HepG2 (cell line): ENCODE measurements around the gene SLAMF8. TPM values are rescaled to one million over a fixed set of nuclear protein-coding genes. Genes with fewer than 3 reads are reported as not detected.

Experiments
- ATAC-seq: fragments of 200-7000 bp; cut with Tn5 transposase; 3 replicates; pipeline ENCODE4 v1.9.1; 2020; ENCODE audit warnings: mild to moderate bottlenecking, moderate library complexity
- BruUV-seq: library from RNA; stranded (reverse); fragments of 400-500 nt; replicated peaks from 2 replicates; lab custom pipeline; 2021; lab: Mats Ljungman, UMichigan
- CTCF ChIA-PET: fragments of 300-600 bp; formaldehyde crosslinking; extraction: SDS; loops from one replicate; lab custom pipeline; 2021; ENCODE audit warnings: low total read pairs, inconsistent platforms, low intra/inter-chr PET ratio; lab: Yijun Ruan, JAX
- POLR2A ChIA-PET: fragments of 350-600 bp; sonication (Branson Sonifier 250); formaldehyde crosslinking; loops from one replicate; lab custom pipeline; 2020; ENCODE audit warnings: antibody characterized with exemption, inconsistent platforms; lab: Yijun Ruan, JAX
- DNase-seq: peaks from one replicate; pipeline ENCODE4 v3.0.0-alpha.2; 2015; ENCODE audit warnings: low spot score
- FAIRE-seq: peaks from 3 replicates; lab custom pipeline; 2011; peaks lifted over from hg19 to GRCh38; lab: Jason Lieb, UNC
- H2AFZ ChIP-seq: one replicate; pipeline ENCODE4 v1.6.1; 2011; ENCODE audit warnings: low read length, inconsistent platforms
- H3K27ac ChIP-seq: fragments of 300-600 bp; 3 replicates; pipeline ENCODE4 v1.8.0; 2011; ENCODE audit warnings: mixed run types, mild to moderate bottlenecking, mixed read lengths, low read length, inconsistent platforms; ENCODE audit not compliant: insufficient read depth; ENCODE audit errors: extremely low read length
- H3K27me3 ChIP-seq, 2 experiments: fragments of 200-600 bp in 1 of 2; 2 replicates in 1 of 2; 3 replicates in 1 of 2; pipeline versions ENCODE4 v1.6.0 to v1.8.0; 2011; ENCODE audit warnings: low read length in 2 of 2, mild to moderate bottlenecking in 2 of 2, moderate library complexity in 2 of 2, inconsistent platforms in 1 of 2; ENCODE audit not compliant: insufficient read depth in 2 of 2, control insufficient read depth in 1 of 2
- H3K36me3 ChIP-seq, 2 experiments: fragments of 200-600 bp in 1 of 2; replicated peaks in 1 of 2; 2 replicates in 1 of 2; 3 replicates in 1 of 2; pipeline versions ENCODE4 v1.5.1 to v1.8.0; 2011; ENCODE audit warnings: low read length in 2 of 2, inconsistent platforms in 1 of 2; ENCODE audit not compliant: insufficient read depth in 2 of 2, control insufficient read depth in 1 of 2
- H3K4me1 ChIP-seq: 2 replicates; pipeline ENCODE4 v1.5.1; 2012; ENCODE audit warnings: low read length, inconsistent platforms; ENCODE audit not compliant: insufficient read depth
- H3K4me2 ChIP-seq: 2 replicates; pipeline ENCODE4 v1.6.0; 2011; ENCODE audit warnings: low read depth, low read length, inconsistent platforms
- H3K4me3 ChIP-seq, 3 experiments: fragments of 200-600 bp in 1 of 3; sonication (generic), shearing (Covaris generic) in 1 of 3; replicated peaks in 1 of 3; 2 replicates each; pipeline ENCODE4 v1.5.1; 2011 to 2016; ENCODE audit warnings: low read length in 3 of 3, inconsistent platforms in 2 of 3, low read depth in 2 of 3, mild to moderate bottlenecking in 2 of 3, control low read depth in 1 of 3, mixed read lengths in 1 of 3; ENCODE audit not compliant: insufficient read depth in 1 of 3
- H3K79me2 ChIP-seq: one replicate; pipeline ENCODE4 v1.6.1; 2011; ENCODE audit warnings: low read length, inconsistent platforms; ENCODE audit not compliant: insufficient read depth
- H3K9ac ChIP-seq: 2 replicates; pipeline ENCODE4 v1.6.0; 2011; ENCODE audit warnings: mild to moderate bottlenecking, low read depth, low read length, inconsistent platforms; ENCODE audit not compliant: insufficient read depth
- H3K9me3 ChIP-seq: 2 replicates; pipeline ENCODE4 v1.5.1; 2012; ENCODE audit warnings: mild to moderate bottlenecking, low read length
- H4K20me1 ChIP-seq: 2 replicates; pipeline ENCODE4 v1.6.0; 2011; ENCODE audit warnings: inconsistent platforms, mild to moderate bottlenecking, low read length, moderate library complexity; ENCODE audit not compliant: insufficient read depth
- CCAR2 ChIP-seq: fragments of 200-400 bp; formaldehyde crosslinking; optimal IDR thresholded peaks from 2 replicates; pipeline ENCODE3; 2018; ENCODE audit warnings: low read depth, mild to moderate bottlenecking, low read length, moderate library complexity
- JDP2 ChIP-seq: sonication (generic); formaldehyde crosslinking; IDR thresholded peaks from 2 replicates; pipeline ENCODE4 v1.8.1; 2022; ENCODE audit warnings: missing genetic modification reagents, borderline replicate concordance
- KAT7 ChIP-seq: IDR thresholded peaks from 2 replicates; pipeline ENCODE4 v1.6.1; 2018; ENCODE audit warnings: borderline replicate concordance, missing compliant biosample characterization
- SAFB2 ChIP-seq: sonication (generic); formaldehyde crosslinking; IDR thresholded peaks from 2 replicates; pipeline ENCODE4 v1.5.1; 2020; ENCODE audit warnings: missing genetic modification reagents, low read depth, mild to moderate bottlenecking, borderline replicate concordance
- ZFP36L2 ChIP-seq: sonication (generic); formaldehyde crosslinking; IDR thresholded peaks from 2 replicates; pipeline ENCODE4 v1.4.0; 2020; ENCODE audit warnings: missing genetic modification reagents
- ZNF225 ChIP-seq: sonication (generic); formaldehyde crosslinking; IDR thresholded peaks from 2 replicates; pipeline ENCODE4 v1.4.0; 2020; ENCODE audit warnings: mild to moderate bottlenecking, missing genetic modification reagents
- ZNF614 ChIP-seq: IDR thresholded peaks from 2 replicates; pipeline ENCODE4 v1.6.1; 2018; ENCODE audit warnings: missing biosample characterization, missing genetic modification reagents, inconsistent platforms, borderline replicate concordance
- WGBS: methylation state at CpG from one replicate; pipeline ENCODE4 v1.1.6; 2017; ENCODE audit warnings: low lambda C conversion rate; 5-methylcytosine and 5-hydroxymethylcytosine counted together
- in situ Hi-C: cut with HindIII; loops from 2 replicates; pipeline ENCODE4 v1.10.0; 2017; ENCODE audit warnings: low pct_unique_long_range_greater_than_20kb; ENCODE audit not compliant: extremely low pct_ligation_motif_present
- intact Hi-C: fragments of 100-400 bp; cut with micrococcal nuclease; formaldehyde crosslinking; loops from one replicate; pipeline ENCODE4 v1.10.0; 2022; ENCODE audit not compliant: unreplicated experiment
- polyA plus RNA-seq, 8 experiments: library from polyadenylated mRNA; depleted of rRNA in 3 of 8; stranded (reverse) in 7 of 8; unstranded in 1 of 8; fragments of >200 nt; fragmentation: Illumina TruSeq in 4 of 8; extraction: Trizol in 4 of 8; gene quantifications; 2 replicates each; pipeline versions ENCODE4 v1.2.1 to v1.2.3, GENCODE V29; 2011 to 2016; ENCODE audit warnings: low read depth in 4 of 8, missing spikeins in 1 of 8, mixed read lengths in 1 of 8; ENCODE audit not compliant: insufficient read depth in 1 of 8
- total RNA-seq, 5 experiments: library from RNA; depleted of rRNA; stranded (reverse); fragments of >200 nt; fragmentation: Illumina TruSeq; extraction: Trizol; gene quantifications; 2 replicates each; pipeline ENCODE4 v1.2.3, GENCODE V29; 2016; ENCODE audit warnings: low read depth in 1 of 5
- TF ChIP-seq, protein P1 (sequence below): sonication (generic); formaldehyde crosslinking; IDR thresholded peaks from one replicate; pipeline ENCODE4 v1.5.1; 2020; ENCODE audit warnings: mild to moderate bottlenecking, missing genetic modification reagents; ENCODE audit errors: not compliant biosample characterization
- TF ChIP-seq, protein P2 (sequence below): sonication (generic); formaldehyde crosslinking; IDR thresholded peaks from 2 replicates; pipeline ENCODE4 v1.5.1; 2020; ENCODE audit warnings: missing genetic modification reagents, mild to moderate bottlenecking, borderline replicate concordance

The SLAMF8 gene
- total and polyA plus RNA-seq, 2 of the 13 experiments (the other 11 are each of a cell fraction or from before 2014, with no cell fraction given) = not detected

DNA sequence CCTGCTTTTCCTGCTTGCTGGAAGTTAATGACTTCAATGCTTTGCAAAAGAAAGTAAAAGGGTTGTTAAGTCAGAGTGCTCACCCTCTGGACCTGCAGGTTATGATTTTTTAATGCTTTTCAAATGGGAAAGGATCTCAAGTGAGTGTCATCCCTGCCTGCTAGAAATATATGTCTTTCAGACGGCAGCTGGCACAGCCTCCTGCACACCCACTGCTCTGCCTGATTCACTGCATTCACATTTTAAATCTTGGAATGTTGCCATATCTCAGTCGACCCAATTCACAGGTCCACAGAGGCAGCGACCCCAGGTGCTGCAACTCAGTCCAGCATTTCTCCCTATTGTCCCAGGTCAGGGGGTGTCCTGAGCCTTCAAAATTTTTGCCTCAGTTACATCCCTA, 35.2 kb upstream of the SLAMF8 start:
- Histone ChIP-seq H3K36me3 (no peaks in the 10 kb centered on the region), H3K27me3 (no peaks in the 10 kb centered on the region; a peak in 1 of 5 replicates), H3K27ac (no peak overlapping the region), H3K9me3 (no peaks in the 10 kb centered on the region), H3K4me1 (no peaks in the 10 kb centered on the region), H3K9ac (no peak overlapping the region), H3K4me2 (no peak overlapping the region), H4K20me1 (no peaks in the 10 kb centered on the region), H3K79me2 (no peaks in the 10 kb centered on the region)
- no peak for FAIRE-seq
- CTCF ChIA-PET = interaction anchor here (0.9 kb wide), 1 partner anchor 659 kb away, joined by 3 read pairs; no protein-coding TSS in a partner anchor
- no peak for ATAC-seq
- intact Hi-C loops (no loop called here), in situ Hi-C loops (no loop called here)
- BruUV-seq = no TSS peak
- 0% methylated on average over 3 of the region's 3 CpGs for WGBS
- no peak for DNase-seq
- TF ChIP-seq CCAR2 (no peak), ZNF614 (CRISPR knock-in tag) (no peak), SAFB2 (CRISPR knock-in tag) (no peak), ZFP36L2 (CRISPR knock-in tag) (no peak), KAT7 (CRISPR knock-in tag) (no peak), JDP2 (CRISPR knock-in tag) (no peak), ZNF225 (no peak)
- TF ChIP-seq, protein P1, sequence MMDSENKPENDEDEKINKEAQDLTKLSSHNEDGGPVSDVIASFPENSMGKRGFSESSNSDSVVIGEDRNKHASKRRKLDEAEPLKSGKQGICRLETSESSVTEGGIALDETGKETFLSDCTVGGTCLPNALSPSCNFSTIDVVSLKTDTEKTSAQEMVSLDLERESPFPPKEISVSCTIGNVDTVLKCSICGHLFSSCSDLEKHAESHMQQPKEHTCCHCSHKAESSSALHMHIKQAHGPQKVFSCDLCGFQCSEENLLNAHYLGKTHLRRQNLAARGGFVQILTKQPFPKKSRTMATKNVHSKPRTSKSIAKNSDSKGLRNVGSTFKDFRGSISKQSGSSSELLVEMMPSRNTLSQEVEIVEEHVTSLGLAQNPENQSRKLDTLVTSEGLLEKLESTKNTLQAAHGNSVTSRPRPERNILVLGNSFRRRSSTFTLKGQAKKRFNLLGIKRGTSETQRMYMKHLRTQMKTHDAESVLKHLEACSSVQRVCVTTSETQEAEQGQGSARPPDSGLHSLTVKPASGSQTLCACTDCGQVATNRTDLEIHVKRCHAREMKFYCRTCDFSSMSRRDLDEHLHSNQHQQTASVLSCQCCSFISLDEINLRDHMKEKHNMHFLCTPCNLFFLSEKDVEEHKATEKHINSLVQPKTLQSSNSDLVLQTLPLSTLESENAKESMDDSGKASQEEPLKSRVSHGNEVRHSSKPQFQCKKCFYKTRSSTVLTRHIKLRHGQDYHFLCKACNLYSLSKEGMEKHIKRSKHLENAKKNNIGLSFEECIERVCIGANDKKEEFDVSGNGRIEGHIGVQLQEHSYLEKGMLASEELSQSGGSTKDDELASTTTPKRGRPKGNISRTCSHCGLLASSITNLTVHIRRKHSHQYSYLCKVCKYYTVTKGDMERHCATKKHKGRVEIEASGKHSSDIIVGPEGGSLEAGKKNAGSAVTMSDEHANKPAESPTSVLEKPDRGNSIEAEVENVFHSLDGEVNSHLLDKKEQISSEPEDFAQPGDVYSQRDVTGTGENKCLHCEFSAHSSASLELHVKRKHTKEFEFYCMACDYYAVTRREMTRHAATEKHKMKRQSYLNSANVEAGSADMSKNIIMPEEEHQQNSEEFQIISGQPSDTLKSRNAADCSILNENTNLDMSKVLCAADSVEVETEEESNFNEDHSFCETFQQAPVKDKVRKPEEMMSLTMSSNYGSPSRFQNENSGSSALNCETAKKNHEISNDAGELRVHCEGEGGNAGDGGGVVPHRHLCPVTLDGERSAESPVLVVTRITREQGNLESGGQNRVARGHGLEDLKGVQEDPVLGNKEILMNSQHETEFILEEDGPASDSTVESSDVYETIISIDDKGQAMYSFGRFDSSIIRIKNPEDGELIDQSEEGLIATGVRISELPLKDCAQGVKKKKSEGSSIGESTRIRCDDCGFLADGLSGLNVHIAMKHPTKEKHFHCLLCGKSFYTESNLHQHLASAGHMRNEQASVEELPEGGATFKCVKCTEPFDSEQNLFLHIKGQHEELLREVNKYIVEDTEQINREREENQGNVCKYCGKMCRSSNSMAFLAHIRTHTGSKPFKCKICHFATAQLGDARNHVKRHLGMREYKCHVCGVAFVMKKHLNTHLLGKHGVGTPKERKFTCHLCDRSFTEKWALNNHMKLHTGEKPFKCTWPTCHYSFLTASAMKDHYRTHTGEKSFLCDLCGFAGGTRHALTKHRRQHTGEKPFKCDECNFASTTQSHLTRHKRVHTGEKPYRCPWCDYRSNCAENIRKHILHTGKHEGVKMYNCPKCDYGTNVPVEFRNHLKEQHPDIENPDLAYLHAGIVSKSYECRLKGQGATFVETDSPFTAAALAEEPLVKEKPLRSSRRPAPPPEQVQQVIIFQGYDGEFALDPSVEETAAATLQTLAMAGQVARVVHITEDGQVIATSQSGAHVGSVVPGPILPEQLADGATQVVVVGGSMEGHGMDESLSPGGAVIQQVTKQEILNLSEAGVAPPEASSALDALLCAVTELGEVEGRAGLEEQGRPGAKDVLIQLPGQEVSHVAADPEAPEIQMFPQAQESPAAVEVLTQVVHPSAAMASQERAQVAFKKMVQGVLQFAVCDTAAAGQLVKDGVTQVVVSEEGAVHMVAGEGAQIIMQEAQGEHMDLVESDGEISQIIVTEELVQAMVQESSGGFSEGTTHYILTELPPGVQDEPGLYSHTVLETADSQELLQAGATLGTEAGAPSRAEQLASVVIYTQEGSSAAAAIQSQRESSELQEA (CRISPR knock-in tag) = no peak
- TF ChIP-seq, protein P2, sequence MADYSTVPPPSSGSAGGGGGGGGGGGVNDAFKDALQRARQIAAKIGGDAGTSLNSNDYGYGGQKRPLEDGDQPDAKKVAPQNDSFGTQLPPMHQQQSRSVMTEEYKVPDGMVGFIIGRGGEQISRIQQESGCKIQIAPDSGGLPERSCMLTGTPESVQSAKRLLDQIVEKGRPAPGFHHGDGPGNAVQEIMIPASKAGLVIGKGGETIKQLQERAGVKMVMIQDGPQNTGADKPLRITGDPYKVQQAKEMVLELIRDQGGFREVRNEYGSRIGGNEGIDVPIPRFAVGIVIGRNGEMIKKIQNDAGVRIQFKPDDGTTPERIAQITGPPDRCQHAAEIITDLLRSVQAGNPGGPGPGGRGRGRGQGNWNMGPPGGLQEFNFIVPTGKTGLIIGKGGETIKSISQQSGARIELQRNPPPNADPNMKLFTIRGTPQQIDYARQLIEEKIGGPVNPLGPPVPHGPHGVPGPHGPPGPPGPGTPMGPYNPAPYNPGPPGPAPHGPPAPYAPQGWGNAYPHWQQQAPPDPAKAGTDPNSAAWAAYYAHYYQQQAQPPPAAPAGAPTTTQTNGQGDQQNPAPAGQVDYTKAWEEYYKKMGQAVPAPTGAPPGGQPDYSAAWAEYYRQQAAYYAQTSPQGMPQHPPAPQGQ (CRISPR knock-in tag) = no peak
- TF ChIP-seq, all 625 proteins: peak for 0
- POLR2A ChIA-PET = no interaction called here
- no peak overlapping the region for H3K4me3 ChIP-seq
- no peak overlapping the region for H2AFZ ChIP-seq
